ENCODE results near the gene ERC2. TPM values are rescaled to one million over a fixed set of nuclear protein-coding genes. Genes with fewer than 3 reads are reported as not detected.

Gene ERC2
- total and polyA plus RNA-seq, 2 donors (not counting 3 experiments of a cell fraction or from before 2014, with no cell fraction given) = 5.6 to 15.5 TPM

- H3K9me3 ChIP-seq (replicated peaks; ENCODE audit: control insufficient read depth, insufficient read depth, low read length) = no peaks in the 10 kb centered on the region
- dilution Hi-C loops (cut with MboI; ENCODE audit: extremely low pct_ligation_motif_present, low sequenced_read_pairs) = no loop called here
Measured at GRCh38 chr3:55807210-55807609, 661.1 kb downstream of the ERC2 start.

More at GRCh38 chr3:55807210-55807609, 661.1 kb downstream of the ERC2 start:
- Histone ChIP-seq H2AFZ (ENCODE audit: low read depth, low read length) (no peak overlapping the region), H3K27ac (ENCODE audit: insufficient read depth, low read depth, low read length) (no peak overlapping the region), H3K27me3 (ENCODE audit: control insufficient read depth in 2 of 2, insufficient read depth in 2 of 2, low read length in 2 of 2) (no peaks in the 10 kb centered on the region), H3K36me3 (ENCODE audit: control insufficient read depth in 2 of 2, extremely low read depth in 1 of 2, insufficient read depth in 2 of 2, low read length in 2 of 2) (no peaks in the 10 kb centered on the region), H3K4me3 (replicated peaks in 1 of 3; ENCODE audit: insufficient read depth in 1 of 3, low read depth in 1 of 3, low read length in 3 of 3) (no peak overlapping the region), H3K79me2 (ENCODE audit: control insufficient read depth, insufficient read depth, low read length) (no peaks in the 10 kb centered on the region), H3K9ac (replicated peaks; ENCODE audit: extremely low read depth, insufficient read depth, low read length) (no peak overlapping the region), H3K4me2 (ENCODE audit: insufficient read depth, low read length) (no peak overlapping the region), H3K4me1 (ENCODE audit: control insufficient read depth, extremely low read depth, insufficient read depth, low read length) (no peaks in the 10 kb centered on the region), H3K9me1 (replicated peaks; ENCODE audit: control insufficient read depth, extremely low read depth, insufficient read depth, low read length) (no peaks in the 10 kb centered on the region), H4K20me1 (replicated peaks; ENCODE audit: control insufficient read depth, extremely low read depth, insufficient read depth, low read length) (no peaks in the 10 kb centered on the region)
- BruUV-seq (replicated peaks) = no TSS peak
- CTCF ChIA-PET = no interaction called here
- FAIRE-seq (no peak), DNase-seq (ENCODE audit: low read depth, low spot score) (no peak)
- intact Hi-C loops (cut with micrococcal nuclease) = no loop called here
- POLR2A ChIA-PET = no interaction called here
- TF ChIP-seq MYC (IDR thresholded peaks at IDR 0.05; ENCODE audit: low read depth, low read length) (no peak), GATA2 (IDR thresholded peaks at IDR 0.05; ENCODE audit: insufficient read depth, insufficient read length, low read depth, low read length) (no peak), CTCF (IDR thresholded peaks at IDR 0.05; ENCODE audit: extremely low read depth in 1 of 2, insufficient read depth in 1 of 2, low read depth in 1 of 2, low read length in 2 of 2) (no peak), POLR2AphosphoS5 (IDR thresholded peaks at IDR 0.05; ENCODE audit: insufficient read depth, low read depth, low read length) (no peak), EZH2 (IDR thresholded peaks at IDR 0.05; ENCODE audit: borderline replicate concordance, low read depth, low read length, severe bottlenecking) (no peak), JUN (IDR thresholded peaks at IDR 0.05; ENCODE audit: borderline replicate concordance, insufficient read depth, insufficient read length, low read depth) (no peak), POLR2A (IDR thresholded peaks at IDR 0.05; ENCODE audit: low read depth, low read length) (no peak)
